SK-N-MC (cell line): Measurements from ENCODE around the gene FGFBP1.

Source experiments
- EZH2 ChIP-seq: fragments of 200-600 bp; sonication (generic); IDR thresholded peaks from one replicate; pipeline ENCODE4 v1.6.1; 2017; ENCODE audit warnings: antibody characterized with exemption
- POLR2AphosphoS5 ChIP-seq: IDR thresholded peaks from 2 replicates; pipeline ENCODE4 v1.6.1; 2012; ENCODE audit warnings: mild to moderate bottlenecking, low read depth, low read length, borderline replicate concordance

- TF ChIP-seq POLR2AphosphoS5 (no peak), EZH2 (no peak)
Observed at GRCh38 chr4:15898902-15899301, 39.6 kb downstream of the FGFBP1 start.
